Right atrium auricular region (tissue), 2 donors: Measurements from ENCODE around the gene MARK3. TPM values are rescaled to one million over a fixed set of nuclear protein-coding genes. Genes with fewer than 3 reads are reported as not detected.

Source experiments
- DNase-seq: peaks from one replicate; pipeline ENCODE4 v3.0.0-alpha.2; 2019; ENCODE audit warnings: low spot score
- H3K27ac ChIP-seq, 2 donors: fragments of 200-600 bp; sonication (generic); 1 replicate in 1 of 2; 2 replicates in 1 of 2; pipeline ENCODE4 v1.5.1; 2016 to 2019
- H3K27me3 ChIP-seq, 2 donors: fragments of 200-600 bp; sonication (generic); one replicate each; pipeline versions ENCODE4 v1.5.1 to v1.6.0; 2017 to 2019
- H3K36me3 ChIP-seq: fragments of 200-600 bp; sonication (generic); one replicate; pipeline ENCODE4 v1.5.1; 2016
- H3K4me1 ChIP-seq, 2 donors: fragments of 200-600 bp; sonication (generic); one replicate each; pipeline versions ENCODE4 v1.5.1 to v1.6.0; 2017 to 2019
- H3K4me3 ChIP-seq, 2 donors: fragments of 200-600 bp; sonication (generic); 1 replicate in 1 of 2; 2 replicates in 1 of 2; pipeline ENCODE4 v1.5.1; 2017 to 2019; ENCODE audit warnings: mild to moderate bottlenecking in 1 of 2, moderate library complexity in 1 of 2
- H3K9me3 ChIP-seq, 2 donors: fragments of 200-600 bp; sonication (generic); one replicate each; pipeline ENCODE4 v1.5.1; 2019
- CTCF ChIP-seq, 2 donors: fragments of 200-600 bp; sonication (generic); IDR thresholded peaks; one replicate each; pipeline ENCODE4 v1.5.1; 2019; ENCODE audit warnings: antibody characterized with exemption in 2 of 2
- total RNA-seq, 2 donors: library from RNA; depleted of rRNA; stranded (reverse); fragments of >200 nt; gene quantifications; one replicate each; pipeline ENCODE4 v1.1.0, GENCODE V29; 2016

The MARK3 gene
- total RNA-seq, 2 donors from 2014 or later = 71.7 to 74.2 TPM

GRCh38 chr14:103530831-103531230 is 145.6 kb downstream of the MARK3 start:
- no peak for TF ChIP-seq CTCF (IDR thresholded peaks at IDR 0.05)
- DNase-seq = no peak
- Histone ChIP-seq H3K9me3 (no peaks in the 10 kb centered on the region), H3K4me1 (peaks cover 0 to 49% of the 10 kb centered on the region in 2 donors), H3K4me3 (no peak overlapping the region), H3K27me3 (no peaks in the 10 kb centered on the region), H3K36me3 (peaks cover 7% of the 10 kb centered on the region), H3K27ac (no peak overlapping the region)

DNA sequence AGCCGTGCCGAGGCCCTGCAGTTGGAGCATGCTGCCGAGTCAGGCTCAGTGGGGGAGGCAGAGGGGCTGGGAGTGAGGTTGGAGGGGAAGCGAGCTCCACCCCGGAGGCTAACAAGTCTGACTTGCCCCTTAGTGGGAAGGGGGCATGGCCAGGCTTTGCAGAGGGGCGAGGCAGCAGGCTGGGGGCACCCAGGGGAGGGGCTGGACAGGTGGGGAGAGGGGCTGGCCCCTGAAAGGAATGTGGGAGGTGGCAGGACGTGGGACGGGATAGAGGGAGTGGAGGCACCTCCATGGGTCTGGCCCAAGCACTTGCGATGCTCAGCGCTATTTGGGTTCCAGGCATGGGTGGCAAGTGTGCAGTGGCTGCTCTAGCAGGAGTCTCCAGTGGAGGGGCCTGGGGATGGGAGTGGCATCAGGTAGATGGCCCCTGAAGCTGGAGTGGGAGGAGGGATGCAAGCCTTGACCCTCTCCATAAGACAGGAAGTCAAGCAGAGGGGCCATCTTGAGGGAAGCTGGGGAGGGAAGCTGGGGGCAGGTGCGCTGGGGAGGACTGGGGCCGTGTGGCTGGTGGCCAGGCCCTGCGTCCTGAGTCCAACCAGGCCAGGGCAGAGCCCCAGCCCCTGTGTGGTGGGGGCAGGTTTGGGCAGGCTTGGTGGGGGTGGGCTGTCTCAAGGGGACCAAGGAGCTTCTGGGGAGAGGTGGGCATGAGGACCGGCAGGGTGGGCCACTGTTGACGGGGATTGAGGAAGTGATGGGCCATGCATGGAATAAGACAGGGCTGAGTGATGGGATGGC is 146.4 kb downstream of the MARK3 start:
- Histone ChIP-seq H3K9me3 (no peaks in the 10 kb centered on the region), H3K27ac (no peak overlapping the region), H3K36me3 (peaks cover 7% of the 10 kb centered on the region), H3K4me3 (no peak overlapping the region), H3K27me3 (no peaks in the 10 kb centered on the region), H3K4me1 (peaks cover 0 to 43% of the 10 kb centered on the region in 2 donors)
- TF ChIP-seq CTCF (IDR thresholded peaks at IDR 0.05) = no peak
- DNase-seq = no peak

GRCh38 chr14:103532216-103533136 is 147.3 kb downstream of the MARK3 start:
- Histone ChIP-seq H3K9me3 (no peaks in the 10 kb centered on the region), H3K27ac (no peak overlapping the region), H3K4me3 (no peak overlapping the region), H3K4me1 (peaks cover 0 to 35% of the 10 kb centered on the region in 2 donors), H3K36me3 (peaks cover 7% of the 10 kb centered on the region), H3K27me3 (no peaks in the 10 kb centered on the region)
- DNase-seq = no peak
- no peak for TF ChIP-seq CTCF (IDR thresholded peaks at IDR 0.05)

DNA sequence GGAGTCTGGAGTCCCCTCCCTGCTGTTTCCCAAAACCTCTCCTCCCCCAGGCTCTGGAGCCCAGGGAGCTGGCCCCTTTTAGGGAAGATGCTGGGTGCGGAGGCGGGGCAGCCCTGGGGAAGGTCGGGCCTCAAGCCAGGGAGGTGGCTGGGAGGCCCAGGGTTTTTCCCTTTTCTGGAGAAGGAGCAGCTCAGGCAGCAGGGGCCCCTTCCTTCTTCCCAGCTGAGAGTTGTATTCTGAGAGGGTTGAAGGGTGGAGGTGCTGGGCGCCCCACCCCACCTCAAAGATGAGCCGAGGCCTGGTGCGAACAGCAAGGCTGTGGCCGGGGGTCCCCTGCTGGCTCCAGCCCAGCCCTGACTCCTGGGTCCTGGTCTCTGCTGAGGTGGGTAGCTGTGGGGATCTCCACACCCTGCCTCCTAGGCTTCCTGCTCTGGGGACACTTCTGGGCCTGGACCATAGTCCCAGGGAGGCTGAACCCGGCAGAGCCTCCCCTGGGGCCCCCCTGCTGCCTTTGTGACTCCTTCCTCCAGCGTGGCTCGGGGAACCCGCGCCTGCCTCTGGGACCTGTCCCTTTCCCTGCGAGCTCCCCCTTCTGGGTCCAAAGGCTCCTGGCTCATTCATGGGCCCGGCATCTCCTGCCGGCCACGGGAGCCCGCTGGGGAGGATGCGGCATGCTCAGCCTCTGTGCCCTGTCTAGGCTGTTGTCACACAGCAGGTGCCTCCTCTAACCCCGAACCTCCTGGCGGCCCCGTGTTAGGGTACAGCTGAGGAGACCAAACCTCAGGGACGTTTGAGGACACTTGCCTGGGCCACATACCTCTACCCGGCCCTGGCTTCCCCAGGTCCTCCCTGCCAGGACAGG is 148.2 kb downstream of the MARK3 start:
- Histone ChIP-seq H3K27me3 (no peaks in the 10 kb centered on the region), H3K36me3 (peaks cover 7% of the 10 kb centered on the region), H3K27ac (no peak overlapping the region), H3K4me1 (peaks cover 0 to 30% of the 10 kb centered on the region in 2 donors), H3K4me3 (no peak overlapping the region), H3K9me3 (no peaks in the 10 kb centered on the region)
- TF ChIP-seq CTCF (IDR thresholded peaks at IDR 0.05) = no peak
- DNase-seq = no peak

DNA sequence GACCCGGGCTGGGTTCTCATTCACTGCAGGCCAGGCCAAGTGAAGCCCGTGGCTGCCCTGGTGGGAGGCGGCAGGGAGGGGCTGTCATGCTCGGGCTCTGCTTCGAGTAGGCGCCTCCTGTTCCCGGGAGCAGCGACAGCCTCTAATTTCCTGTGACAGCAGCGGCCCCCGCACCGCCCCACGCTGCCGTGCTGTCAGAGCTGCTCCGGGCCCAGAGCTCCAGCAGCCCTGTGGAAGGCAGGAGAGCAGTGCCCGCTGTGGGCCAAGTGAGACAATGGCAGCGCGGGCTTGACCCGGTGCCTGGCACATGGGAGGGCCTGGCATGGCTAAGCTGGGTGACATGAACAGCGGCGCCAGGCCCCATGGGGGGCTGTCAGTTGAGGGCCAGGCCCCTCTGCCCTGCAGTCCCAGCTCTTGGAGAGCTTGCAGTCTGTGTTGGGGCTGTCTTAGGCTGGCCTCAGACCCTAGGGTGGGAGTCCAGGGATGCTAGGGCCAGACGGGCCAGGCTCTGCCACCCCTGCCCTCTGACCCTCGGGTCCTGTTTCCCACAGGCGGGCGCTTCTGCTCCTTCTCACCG is 148.9 kb downstream of the MARK3 start:
- DNase-seq = no peak
- TF ChIP-seq CTCF (IDR thresholded peaks at IDR 0.05) = no peak
- peaks cover 0 to 32% of the 10 kb centered on the region in 2 donors for H3K4me1 ChIP-seq
- H3K27me3 ChIP-seq = no peaks in the 10 kb centered on the region
- no peaks in the 10 kb centered on the region for H3K9me3 ChIP-seq
- H3K36me3 ChIP-seq = peaks cover 7% of the 10 kb centered on the region
- no peak overlapping the region for H3K4me3 ChIP-seq
- H3K27ac ChIP-seq = no peak overlapping the region
